CMK (cell line): Measurements from ENCODE around the gene DAAM1.

ENCODE experiments used
- DNase-seq: peaks from one replicate; pipeline ENCODE4 v3.0.0-alpha.2; 2010; ENCODE audit warnings: low read depth

DAAM1 gene

GRCh38 chr14:59316151-59316830 lies 127.8 kb downstream of the DAAM1 start:
- no peak for DNase-seq

DNA sequence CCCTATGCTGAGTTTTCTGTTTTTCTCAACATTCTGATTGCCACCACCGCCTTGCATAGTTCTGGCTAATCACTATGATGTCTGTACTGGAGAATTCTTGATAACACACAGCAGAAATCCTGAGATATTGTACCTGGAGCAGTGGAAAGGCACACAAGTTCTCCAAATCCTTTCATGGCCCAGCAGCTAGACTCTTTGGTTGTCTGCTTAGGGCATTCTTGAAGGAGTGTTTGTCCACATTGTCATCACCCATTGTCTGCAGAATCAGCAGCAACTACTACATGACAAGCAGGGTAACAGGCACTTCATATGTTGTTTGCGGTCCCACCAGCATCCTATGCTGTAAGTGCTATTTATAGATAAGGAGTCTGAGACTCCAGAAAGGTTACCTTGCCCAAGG lies 128.9 kb downstream of the DAAM1 start:
- DNase-seq: no peak

DNA sequence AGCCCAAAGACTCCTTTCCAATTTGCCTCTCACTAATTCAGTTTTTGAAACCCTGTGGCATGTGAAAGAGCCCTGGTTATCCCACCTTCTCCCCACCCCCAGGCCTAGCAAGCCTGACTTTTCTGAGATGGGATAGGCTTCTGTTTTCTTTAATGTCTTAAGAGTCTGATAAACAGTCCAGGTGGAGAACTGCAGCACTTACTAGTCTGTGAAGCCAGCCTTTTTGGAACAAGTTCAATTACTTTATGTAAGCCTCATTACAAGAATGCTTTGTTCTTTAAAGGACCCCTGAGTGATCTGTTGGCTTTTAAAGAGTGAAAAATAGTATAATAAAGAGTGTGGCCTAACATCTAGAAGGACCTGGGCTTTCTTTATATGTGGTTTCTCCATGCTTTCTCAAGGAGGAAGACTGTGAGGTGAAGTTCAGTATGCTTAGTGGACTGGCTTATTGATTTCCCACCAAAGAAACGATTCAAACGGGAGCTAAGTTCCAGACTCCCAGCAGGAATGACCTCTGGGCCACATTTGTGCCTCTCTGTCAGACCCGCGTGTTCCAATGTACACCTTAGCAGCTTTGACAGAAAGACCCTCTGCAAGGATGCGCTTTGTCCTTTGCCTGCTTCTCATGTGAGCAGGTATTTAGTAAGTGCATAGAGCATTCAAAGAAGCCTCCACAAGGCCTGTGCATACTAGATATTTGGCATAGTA lies 129.5 kb downstream of the DAAM1 start:
- no peak for DNase-seq

GRCh38 chr14:59318908-59319307 lies 130.4 kb downstream of the DAAM1 start:
- DNase-seq: no peak

- DNase-seq: no peak
Measured at GRCh38 chr14:59320361-59320760, 131.9 kb downstream of the DAAM1 start.

- no peak for DNase-seq
Measured at GRCh38 chr14:59320763-59321625, 132.5 kb downstream of the DAAM1 start.

DNA sequence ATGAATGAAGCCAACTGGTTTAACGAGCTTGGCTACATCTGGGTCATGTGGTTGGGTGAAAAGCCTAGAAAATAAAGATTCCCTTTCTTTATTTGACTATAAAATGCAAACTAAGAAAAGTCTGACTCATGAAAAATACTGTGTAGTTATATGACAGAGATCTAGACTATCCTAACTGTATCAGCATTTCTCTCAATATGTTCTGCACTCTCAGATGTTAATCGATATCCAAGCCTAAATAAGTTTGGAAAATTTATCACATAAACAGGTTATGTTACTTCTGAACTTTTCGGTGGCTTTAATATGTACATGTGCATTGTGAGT lies 133.1 kb downstream of the DAAM1 start:
- DNase-seq: no peak

DNA sequence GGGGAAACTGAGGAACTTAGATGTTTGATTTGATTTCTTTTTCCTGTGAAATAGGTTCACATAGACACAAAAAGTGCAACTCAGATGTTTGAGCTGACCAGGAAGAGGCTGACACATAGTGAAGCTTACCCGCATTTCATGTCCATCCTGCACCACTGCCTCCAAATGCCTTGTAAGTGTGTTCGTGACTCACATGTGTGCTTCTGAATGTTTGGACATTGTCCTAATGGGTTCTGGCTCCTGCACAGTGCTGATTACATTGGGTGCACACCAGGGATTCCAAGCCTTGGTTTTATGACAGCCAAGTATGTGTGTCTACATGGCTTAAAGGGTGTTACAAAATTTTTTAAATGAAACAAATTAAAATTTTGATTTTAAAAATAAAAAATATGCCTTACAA lies 137.4 kb downstream of the DAAM1 start:
- no peak for DNase-seq

DNA sequence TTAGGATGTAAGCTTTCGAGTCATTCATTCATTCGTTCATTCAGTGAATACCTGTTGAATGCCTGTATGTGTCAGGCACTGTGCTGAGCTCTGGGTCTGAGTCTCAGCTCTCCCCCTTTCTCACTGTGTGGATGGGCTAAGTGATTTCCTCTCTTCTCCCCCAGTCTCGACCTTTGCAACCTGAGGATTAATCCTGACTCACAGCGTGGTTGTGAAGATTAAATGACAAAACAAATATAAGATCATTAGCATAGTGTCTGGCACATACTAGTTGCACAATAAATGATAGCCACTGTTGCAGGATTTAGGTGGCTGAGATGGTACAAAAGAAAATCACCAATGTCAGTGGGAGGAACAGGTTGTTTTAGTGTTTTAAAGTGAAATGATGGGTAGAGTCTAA lies 140.0 kb downstream of the DAAM1 start:
- DNase-seq: no peak

DNA sequence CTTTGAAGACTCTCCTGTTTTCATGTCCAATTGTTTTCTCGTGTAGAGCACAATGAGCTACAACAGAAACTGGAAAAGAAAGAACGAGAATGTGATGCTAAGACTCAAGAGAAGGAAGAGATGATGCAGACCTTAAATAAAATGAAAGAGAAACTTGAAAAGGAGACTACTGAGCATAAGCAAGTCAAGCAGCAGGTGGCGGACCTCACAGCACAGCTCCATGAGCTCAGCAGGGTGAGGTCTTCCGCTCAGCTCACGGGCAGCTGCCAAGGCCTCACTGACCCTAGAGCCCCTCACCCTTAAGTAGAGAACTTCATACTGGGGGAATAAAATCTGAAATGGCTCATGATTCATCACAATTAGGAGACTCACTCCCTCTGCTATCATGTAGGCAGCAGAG lies 142.0 kb downstream of the DAAM1 start:
- DNase-seq: no peak

- DNase-seq: no peak
Measured at GRCh38 chr14:59331217-59331616, 142.8 kb downstream of the DAAM1 start.

DNA sequence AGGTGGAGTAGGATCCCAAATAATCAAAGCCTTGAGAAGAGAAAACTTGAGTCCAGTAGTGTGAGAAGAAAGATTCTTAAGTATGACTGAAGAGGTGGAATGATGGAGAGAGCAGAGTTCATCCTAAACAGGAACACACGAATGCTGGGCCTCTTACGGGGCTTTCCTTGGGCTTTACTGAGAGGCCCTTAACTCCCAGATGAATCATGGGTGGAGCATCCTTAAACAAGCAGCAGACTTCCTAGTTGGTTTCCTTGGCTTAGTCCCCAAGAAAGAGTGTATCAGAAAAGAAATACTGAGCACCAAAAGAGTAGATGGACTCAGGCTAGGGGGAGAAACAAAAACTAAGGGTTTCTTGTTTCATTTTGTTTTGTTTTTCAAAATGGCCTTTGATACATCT lies 144.3 kb downstream of the DAAM1 start:
- DNase-seq: no peak

DNA sequence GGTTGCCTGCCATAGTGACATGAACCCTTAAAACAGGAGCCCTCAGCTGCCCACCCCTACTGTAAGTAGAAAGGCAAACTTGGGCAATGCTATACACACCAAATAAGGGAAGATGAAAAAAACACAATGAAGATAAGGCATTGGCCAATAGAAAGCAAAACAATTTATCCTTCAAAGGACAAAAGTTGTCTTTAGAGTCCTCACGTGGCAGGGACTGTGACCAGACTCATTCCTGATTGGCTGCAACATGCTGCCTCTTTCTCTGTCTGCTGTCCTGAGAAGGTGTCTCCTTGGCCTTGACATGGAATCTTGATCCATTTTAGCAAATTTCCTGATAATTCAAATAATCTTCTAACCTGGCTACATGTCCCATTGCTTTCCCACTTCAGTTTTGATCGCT lies 144.8 kb downstream of the DAAM1 start:
- no peak for DNase-seq

- DNase-seq: no peak
Measured at GRCh38 chr14:59333668-59334067, 145.2 kb downstream of the DAAM1 start.

GRCh38 chr14:59334253-59334652 lies 145.8 kb downstream of the DAAM1 start:
- no peak for DNase-seq

- no peak for DNase-seq
Measured at GRCh38 chr14:59336098-59336497, 147.6 kb downstream of the DAAM1 start.

- no peak for DNase-seq
Measured at GRCh38 chr14:59336706-59337105, 148.2 kb downstream of the DAAM1 start.

- no peak for DNase-seq
Measured at GRCh38 chr14:59337141-59337611, 148.7 kb downstream of the DAAM1 start.

DNA sequence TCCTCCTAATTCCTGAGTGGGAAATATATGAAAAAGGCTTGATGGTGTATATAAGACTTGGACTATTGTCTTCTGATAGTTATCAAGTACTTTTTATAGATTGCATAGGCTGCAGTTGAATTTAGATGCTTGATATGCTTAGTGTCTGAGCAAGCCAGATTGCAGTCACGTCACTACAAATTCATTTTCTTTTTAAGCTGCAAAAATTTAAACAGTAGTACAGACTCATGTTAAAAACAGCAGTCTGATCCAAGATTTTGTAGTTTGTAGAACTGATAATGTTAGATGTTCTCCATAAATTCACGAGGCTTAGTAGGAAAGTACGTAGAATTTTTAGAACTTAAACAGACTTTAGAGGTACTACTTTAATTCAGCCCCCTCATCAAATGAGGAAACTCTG lies 150.3 kb downstream of the DAAM1 start:
- no peak for DNase-seq

DNA sequence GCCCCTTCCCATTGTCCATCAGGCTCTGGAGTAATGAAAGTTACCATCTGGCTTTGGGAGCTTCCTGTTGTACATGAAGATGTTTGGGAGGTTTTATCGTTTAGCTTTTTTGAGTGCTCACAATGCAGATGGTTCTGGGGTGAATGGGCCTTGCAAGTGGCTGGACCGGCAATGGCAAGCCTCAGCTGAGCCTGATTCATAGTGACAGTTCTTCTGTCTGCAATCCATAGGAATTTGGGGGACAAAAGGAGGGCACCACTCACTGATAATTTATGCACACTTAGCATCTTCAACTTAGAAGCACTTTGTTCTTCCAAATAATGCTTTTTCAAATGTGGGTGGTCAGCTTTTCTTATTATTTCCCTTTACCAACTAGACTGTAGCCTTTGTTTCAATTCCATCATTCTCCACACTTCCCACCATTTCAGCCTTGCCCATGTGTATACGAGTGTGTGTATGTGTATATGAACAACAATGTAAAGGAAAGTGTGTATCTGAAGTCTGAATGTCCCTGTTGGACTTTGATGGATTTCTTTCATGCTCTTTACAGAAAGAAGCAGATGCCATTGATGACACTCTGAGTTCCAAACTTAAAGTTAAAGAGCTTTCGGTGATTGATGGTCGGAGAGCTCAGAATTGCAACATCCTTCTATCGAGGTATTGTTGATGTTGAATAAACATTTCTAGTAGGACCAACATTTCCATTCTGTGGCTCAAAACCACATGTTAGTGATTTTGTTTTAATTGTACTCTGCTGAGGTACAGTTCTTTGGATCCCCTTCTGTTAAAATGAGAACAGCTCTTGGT lies 151.3 kb downstream of the DAAM1 start:
- no peak for DNase-seq

GRCh38 chr14:59341858-59342477 lies 153.5 kb downstream of the DAAM1 start:
- DNase-seq: no peak
